GM19328 (cell line): ENCODE data around the gene MTSS2.

Experiments used
- ATAC-seq: cut with Tn5 transposase; IDR thresholded peaks from one replicate; pipeline ENCODE4 v1.9.1; 2021; ENCODE audit warnings: mild to moderate bottlenecking, moderate library complexity; ENCODE audit not compliant: unreplicated experiment

MTSS2 gene

GRCh38 chr16:70685938-70686375 lies at the start of gene MTSS2:
Gene MTSS2 (minus strand): TSS chr16:70686053. CDS start chr16:70685791, 262 bp downstream.
- ATAC-seq = no peak

GRCh38 chr16:70735141-70735979 lies 49.5 kb upstream of the MTSS2 start:
- no peak for ATAC-seq

GRCh38 chr16:70734522-70735095 lies 48.8 kb upstream of the MTSS2 start:
- no peak for ATAC-seq

GRCh38 chr16:70730944-70731343 lies 45.1 kb upstream of the MTSS2 start:
- no peak for ATAC-seq

- ATAC-seq = no peak
Measured at GRCh38 chr16:70730031-70730430, 44.2 kb upstream of the MTSS2 start.

- ATAC-seq = no peak
Measured at GRCh38 chr16:70729292-70729691, 43.4 kb upstream of the MTSS2 start.

- ATAC-seq = no peak
Measured at GRCh38 chr16:70728150-70728549, 42.3 kb upstream of the MTSS2 start.

- no peak for ATAC-seq
Measured at GRCh38 chr16:70726892-70727361, 41.1 kb upstream of the MTSS2 start.

- ATAC-seq = no peak
Measured at GRCh38 chr16:70725912-70726828, 40.3 kb upstream of the MTSS2 start.

GRCh38 chr16:70725024-70725911 lies 39.4 kb upstream of the MTSS2 start:
- ATAC-seq = no peak

GRCh38 chr16:70724146-70725023 lies 38.5 kb upstream of the MTSS2 start:
- no peak for ATAC-seq

GRCh38 chr16:70723740-70724145 lies 37.9 kb upstream of the MTSS2 start:
- no peak for ATAC-seq

GRCh38 chr16:70721202-70721963 lies 35.5 kb upstream of the MTSS2 start:
- no peak for ATAC-seq

GRCh38 chr16:70720425-70721201 lies 34.8 kb upstream of the MTSS2 start:
- ATAC-seq = no peak

GRCh38 chr16:70717065-70717464 lies 31.2 kb upstream of the MTSS2 start:
- no peak for ATAC-seq

- no peak for ATAC-seq
Measured at GRCh38 chr16:70715860-70716357, 30.1 kb upstream of the MTSS2 start.

GRCh38 chr16:70715055-70715858 lies 29.4 kb upstream of the MTSS2 start:
- ATAC-seq = no peak
